Vagina (tissue), 2 donors: ENCODE results near the gene FBXW5. TPM values are rescaled to one million over a fixed set of nuclear protein-coding genes. Genes with fewer than 3 reads are reported as not detected.

ENCODE experiments used
- DNase-seq, 2 donors: peaks; one replicate each; pipeline ENCODE4 v3.0.0-alpha.2; 2017; ENCODE audit errors: extremely low spot score in 2 of 2
- H3K27ac ChIP-seq: fragments of 200-600 bp; sonication (generic); one replicate; pipeline ENCODE4 v1.5.1; 2019
- H3K27me3 ChIP-seq: fragments of 200-600 bp; sonication (generic); one replicate; pipeline ENCODE4 v1.5.1; 2019
- H3K36me3 ChIP-seq, 2 donors: fragments of 200-600 bp; sonication (generic); one replicate each; pipeline ENCODE4 v1.5.1; 2017 to 2019
- H3K4me1 ChIP-seq: fragments of 200-600 bp; sonication (generic); one replicate; pipeline ENCODE4 v1.5.1; 2019
- H3K4me3 ChIP-seq, 2 donors: fragments of 200-600 bp; sonication (generic); 1 replicate in 1 of 2; 2 replicates in 1 of 2; pipeline ENCODE4 v1.5.1; 2016 to 2019
- H3K9me3 ChIP-seq: fragments of 200-600 bp; sonication (generic); one replicate; pipeline ENCODE4 v1.5.1; 2019
- CTCF ChIP-seq, 3 experiments: fragments of 450-650 bp in 2 of 3; fragments of 200-600 bp in 1 of 3; sonication (generic) in 1 of 3; IDR thresholded peaks; one replicate each; pipeline ENCODE4 v1.5.1; 2017 to 2019; ENCODE audit warnings: antibody characterized with exemption in 3 of 3, mild to moderate bottlenecking in 2 of 3, moderate library complexity in 2 of 3
- POLR2A ChIP-seq, 2 donors: fragments of 450-650 bp; IDR thresholded peaks; one replicate each; pipeline ENCODE4 v1.6.1; 2017; ENCODE audit warnings: antibody characterized with exemption in 2 of 2, mild to moderate bottlenecking in 2 of 2, moderate library complexity in 2 of 2
- POLR2AphosphoS5 ChIP-seq, 2 donors: sonication (generic); formaldehyde crosslinking; IDR thresholded peaks; one replicate each; pipeline ENCODE4 v1.9.0; 2017; ENCODE audit warnings: antibody characterized with exemption in 2 of 2, mild to moderate bottlenecking in 2 of 2, low read depth in 1 of 2; ENCODE audit not compliant: insufficient read depth in 1 of 2
- intact Hi-C: fragments of 100-400 bp; cut with DNase I; formaldehyde crosslinking; loops from one replicate; pipeline ENCODE4 v1.15.1; 2023
- total RNA-seq: library from RNA; depleted of rRNA; stranded (reverse); fragments of >200 nt; gene quantifications from one replicate; pipeline ENCODE4 v1.2.3, GENCODE V29; 2016

Gene FBXW5
- total RNA-seq, 1 donor from 2014 or later, result 125 TPM

DNA sequence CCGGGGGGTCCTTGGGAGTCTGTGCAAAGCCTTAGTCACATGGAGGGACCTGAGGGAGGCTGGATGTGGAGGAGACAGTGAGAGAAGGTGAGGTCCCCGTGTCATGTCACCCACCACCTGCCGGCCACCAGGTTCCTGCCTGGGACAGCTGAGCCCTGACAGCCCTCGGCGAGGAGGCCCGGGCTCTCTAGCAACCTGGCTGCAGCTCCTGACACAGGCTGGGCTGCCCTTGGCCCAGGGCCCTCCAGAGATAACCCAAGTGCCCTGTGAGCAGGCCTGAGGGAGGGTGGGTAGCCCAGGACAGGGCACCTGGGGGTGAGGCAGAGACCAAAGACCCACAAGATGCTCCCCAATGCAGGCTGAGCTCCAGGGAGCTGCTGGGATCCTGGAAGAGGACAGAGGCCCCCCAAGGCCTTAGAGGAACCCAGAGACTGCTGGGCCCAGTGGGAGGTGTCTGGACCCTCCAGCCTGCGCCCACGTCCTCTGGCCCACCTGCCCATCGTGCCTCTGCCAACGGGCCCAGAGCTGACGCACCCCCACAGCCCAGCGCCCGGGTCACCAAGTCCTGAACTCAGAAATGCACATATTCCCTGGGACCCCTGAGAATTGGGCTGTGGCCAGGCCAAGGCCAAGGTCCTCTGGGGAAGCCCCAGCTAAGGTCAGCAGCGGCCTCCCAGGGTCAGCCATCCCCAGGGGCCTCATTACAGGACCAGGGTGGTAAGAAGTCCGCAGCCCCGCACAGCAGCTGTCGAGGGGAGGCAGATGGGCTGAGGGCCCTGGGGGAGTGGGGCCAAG lies 24.0 kb upstream of the FBXW5 start:
- Histone ChIP-seq H3K27me3 (no peaks in the 10 kb centered on the region), H3K9me3 (no peaks in the 10 kb centered on the region), H3K27ac (no peak overlapping the region), H3K4me1 (peaks cover 19% of the 10 kb centered on the region), H3K4me3 (no peak overlapping the region), H3K36me3 (no peaks in the 10 kb centered on the region)
- no peak for TF ChIP-seq POLR2AphosphoS5 (IDR thresholded peaks at IDR 0.05; ENCODE audit: insufficient read depth in 1 of 2, low read depth in 1 of 2)
- no peak for DNase-seq
- intact Hi-C loops, result no loop called here

DNA sequence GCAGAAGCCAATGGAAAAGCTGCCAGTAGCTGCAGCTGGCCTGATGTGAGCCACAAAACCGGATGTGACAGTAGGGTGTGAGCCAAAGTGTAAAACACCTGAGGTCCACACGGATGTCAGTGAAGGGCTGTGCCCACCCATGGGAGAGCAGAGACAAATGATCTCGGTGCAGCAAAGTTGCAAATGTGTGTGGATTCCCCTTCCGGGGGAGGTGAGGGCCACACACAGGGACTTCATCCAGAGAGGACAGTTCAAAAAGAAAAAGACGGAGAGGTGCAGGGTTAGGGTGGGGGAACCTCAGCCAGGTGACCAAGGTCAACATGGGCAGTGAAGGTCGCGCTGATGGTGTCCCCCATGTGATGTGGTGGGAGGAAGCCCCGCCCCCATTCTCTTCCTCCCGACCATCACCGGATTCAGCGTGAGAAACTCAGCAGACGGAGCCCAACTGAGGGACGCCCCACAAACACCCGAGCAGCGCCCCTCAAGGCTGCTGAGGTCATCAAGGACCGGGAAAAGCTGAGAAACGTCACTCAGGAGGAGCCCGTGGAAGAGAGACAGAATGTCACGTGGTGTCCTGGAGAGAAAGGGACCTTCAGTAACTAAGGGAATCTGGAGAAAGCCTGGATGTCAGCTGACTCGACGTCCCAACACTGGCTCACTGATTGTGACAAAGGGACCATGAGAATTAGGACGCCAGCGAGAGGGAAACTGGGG lies 21.4 kb upstream of the FBXW5 start:
- intact Hi-C loops, result no loop called here
- Histone ChIP-seq H3K9me3 (no peaks in the 10 kb centered on the region), H3K27ac (no peak overlapping the region), H3K4me1 (peaks cover 32% of the 10 kb centered on the region), H3K36me3 (no peaks in the 10 kb centered on the region), H3K27me3 (no peaks in the 10 kb centered on the region), H3K4me3 (no peak overlapping the region)
- TF ChIP-seq POLR2AphosphoS5 (IDR thresholded peaks at IDR 0.05; ENCODE audit: insufficient read depth in 1 of 2, low read depth in 1 of 2), result peak in 1 of 2 donors; percentile 35
- TF ChIP-seq CTCF (IDR thresholded peaks at IDR 0.05), result no peak
- DNase-seq, result no peak

DNA sequence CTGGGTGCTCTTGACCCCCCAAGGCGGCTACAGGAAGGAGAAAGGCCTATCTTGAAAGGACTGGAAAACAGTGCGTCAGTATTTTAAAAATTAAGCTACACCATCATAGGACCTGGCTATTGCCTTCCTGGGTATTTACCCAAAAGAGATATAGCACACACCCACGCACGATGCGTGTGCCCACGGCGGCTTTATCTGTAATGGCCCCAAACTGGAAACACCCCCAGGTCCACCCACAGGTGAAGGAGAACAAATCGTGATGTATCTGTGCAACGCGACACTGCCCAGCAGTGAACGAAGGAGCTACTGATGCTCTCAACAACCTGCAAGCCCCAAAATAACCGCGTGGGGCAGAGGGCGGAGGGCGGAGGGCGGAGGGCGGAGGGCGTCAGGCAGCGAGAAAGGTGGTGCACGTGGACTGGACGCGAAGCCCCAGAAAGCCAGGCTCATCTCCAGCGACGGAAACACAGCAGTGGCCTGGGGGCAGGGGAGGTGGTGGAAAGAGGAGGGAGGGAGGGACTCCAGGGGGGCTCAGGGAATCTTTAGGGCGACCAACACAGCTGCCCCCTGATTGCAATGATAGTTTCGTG lies 20.4 kb upstream of the FBXW5 start:
- intact Hi-C loops, result no loop called here
- no peak overlapping the region for H3K27ac ChIP-seq
- no peaks in the 10 kb centered on the region for H3K36me3 ChIP-seq
- H3K4me3 ChIP-seq, result no peak overlapping the region
- H3K27me3 ChIP-seq, result no peaks in the 10 kb centered on the region
- no peak for TF ChIP-seq CTCF (IDR thresholded peaks at IDR 0.05)
- no peak for TF ChIP-seq POLR2A (IDR thresholded peaks at IDR 0.05)
- TF ChIP-seq POLR2AphosphoS5 (IDR thresholded peaks at IDR 0.05; ENCODE audit: insufficient read depth in 1 of 2, low read depth in 1 of 2), result no peak
- DNase-seq, result no peak
- peaks cover 34% of the 10 kb centered on the region for H3K4me1 ChIP-seq
- no peaks in the 10 kb centered on the region for H3K9me3 ChIP-seq

DNA sequence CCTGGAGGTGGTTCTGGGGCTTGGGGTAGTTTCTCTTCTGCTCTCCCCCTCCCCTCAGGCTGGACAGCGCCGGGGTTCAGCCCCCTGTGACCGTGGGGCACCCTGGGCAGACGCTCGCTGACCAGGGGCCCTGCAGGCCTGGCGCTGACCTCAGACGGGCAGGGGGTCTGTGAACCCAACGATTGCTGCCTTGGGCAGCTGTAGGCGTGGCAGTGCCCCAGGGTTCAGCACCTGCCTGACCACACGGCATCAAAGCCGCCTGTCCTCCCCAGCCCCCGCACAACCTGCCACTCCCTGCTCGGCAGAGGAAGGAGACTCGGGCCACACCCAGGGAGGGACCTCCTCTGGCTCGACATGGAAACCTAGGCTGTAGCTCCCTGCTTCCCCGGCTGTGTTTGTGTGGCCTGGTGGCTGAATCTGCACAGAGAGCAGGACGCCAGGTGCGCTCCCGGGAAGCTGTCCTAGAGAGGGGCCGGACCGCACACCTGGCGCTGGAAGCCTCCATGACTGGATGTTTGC lies 19.7 kb upstream of the FBXW5 start:
- Histone ChIP-seq H3K27ac (no peak overlapping the region), H3K27me3 (no peaks in the 10 kb centered on the region), H3K4me3 (no peak overlapping the region), H3K9me3 (no peaks in the 10 kb centered on the region), H3K4me1 (peaks cover 34% of the 10 kb centered on the region), H3K36me3 (no peaks in the 10 kb centered on the region)
- intact Hi-C loops, result no loop called here
- TF ChIP-seq POLR2AphosphoS5 (IDR thresholded peaks at IDR 0.05; ENCODE audit: insufficient read depth in 1 of 2, low read depth in 1 of 2) (no peak), POLR2A (IDR thresholded peaks at IDR 0.05) (no peak), CTCF (IDR thresholded peaks at IDR 0.05) (no peak)
- no peak for DNase-seq

DNA sequence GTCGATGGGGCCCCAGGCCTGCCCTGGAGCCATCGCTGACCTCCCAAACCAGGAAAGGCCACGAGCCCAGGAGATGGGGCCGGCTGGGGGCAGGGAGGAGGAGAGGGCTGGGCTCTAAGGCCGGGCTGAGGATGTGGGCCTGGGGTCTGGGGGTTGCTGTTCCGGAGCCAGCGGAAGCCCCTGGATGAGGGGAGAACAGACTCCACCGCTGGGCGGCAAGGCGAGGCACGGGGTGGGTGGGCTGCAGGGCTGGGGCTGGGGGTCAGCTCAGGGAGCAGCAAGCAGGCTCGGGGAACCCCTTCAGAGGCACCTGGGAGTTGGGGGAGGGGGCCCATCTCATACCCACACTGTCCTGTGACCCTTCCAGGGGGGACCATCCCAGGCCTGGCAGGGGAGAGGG lies 19.2 kb upstream of the FBXW5 start:
- Histone ChIP-seq H3K36me3 (no peaks in the 10 kb centered on the region), H3K27me3 (no peaks in the 10 kb centered on the region), H3K4me3 (no peak overlapping the region), H3K9me3 (no peaks in the 10 kb centered on the region), H3K27ac (no peak overlapping the region), H3K4me1 (peaks cover 34% of the 10 kb centered on the region)
- no peak for TF ChIP-seq POLR2AphosphoS5 (IDR thresholded peaks at IDR 0.05; ENCODE audit: insufficient read depth in 1 of 2, low read depth in 1 of 2)
- TF ChIP-seq CTCF (IDR thresholded peaks at IDR 0.05), result no peak
- TF ChIP-seq POLR2A (IDR thresholded peaks at IDR 0.05), result no peak
- no peak for DNase-seq
- intact Hi-C loops, result no loop called here
